Astrocyte (in vitro differentiated cells and primary cell): ENCODE data around the gene SPIRE1.

Experiments
- EZH2 ChIP-seq: IDR thresholded peaks from 2 replicates; pipeline ENCODE4 v1.6.1; 2012; ENCODE audit warnings: mild to moderate bottlenecking, low read length, inconsistent platforms; ENCODE audit not compliant: insufficient read depth
- TF ChIP-seq, protein P1 (sequence below): IDR thresholded peaks from 2 replicates; pipeline ENCODE4 v1.5.1; 2011; ENCODE audit warnings: low read depth, mild to moderate bottlenecking, inconsistent platforms, low read length, moderate library complexity; ENCODE audit not compliant: insufficient read depth

DNA sequence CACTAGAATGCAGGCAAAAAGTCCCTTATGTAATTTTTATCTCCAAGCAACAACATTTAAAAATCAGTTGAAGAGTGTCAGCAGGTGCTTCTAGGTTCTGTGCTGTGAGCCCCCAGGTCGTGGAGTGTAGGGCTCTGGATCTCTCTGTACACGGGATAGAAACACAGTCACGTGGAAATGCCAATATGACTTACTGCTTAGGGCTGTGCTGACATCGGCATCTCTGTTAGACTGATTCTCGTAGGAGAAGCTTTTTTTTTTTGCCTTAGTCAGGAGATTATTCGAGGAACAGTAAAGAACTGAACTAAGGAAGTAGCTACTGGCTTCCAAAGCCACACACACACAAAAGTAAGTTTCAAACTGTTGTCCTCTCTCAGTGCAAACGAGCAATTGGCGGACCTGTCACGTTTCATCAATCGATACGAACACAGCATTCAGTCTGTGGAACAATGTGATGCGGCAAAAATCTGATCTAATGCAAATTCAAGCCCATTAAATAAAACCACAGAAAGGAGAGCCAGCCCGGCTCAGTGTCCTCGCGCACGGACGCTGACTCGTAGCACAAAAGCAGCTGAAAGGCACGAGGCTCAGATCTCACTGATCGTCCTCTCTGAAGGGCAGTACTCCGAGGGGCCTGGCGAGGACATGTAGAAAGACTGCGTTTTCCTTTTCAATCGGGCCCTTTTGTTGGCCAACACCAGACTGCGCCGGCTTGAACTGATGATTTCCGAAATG lies 208.7 kb downstream of the SPIRE1 start:
- TF ChIP-seq, protein P1, sequence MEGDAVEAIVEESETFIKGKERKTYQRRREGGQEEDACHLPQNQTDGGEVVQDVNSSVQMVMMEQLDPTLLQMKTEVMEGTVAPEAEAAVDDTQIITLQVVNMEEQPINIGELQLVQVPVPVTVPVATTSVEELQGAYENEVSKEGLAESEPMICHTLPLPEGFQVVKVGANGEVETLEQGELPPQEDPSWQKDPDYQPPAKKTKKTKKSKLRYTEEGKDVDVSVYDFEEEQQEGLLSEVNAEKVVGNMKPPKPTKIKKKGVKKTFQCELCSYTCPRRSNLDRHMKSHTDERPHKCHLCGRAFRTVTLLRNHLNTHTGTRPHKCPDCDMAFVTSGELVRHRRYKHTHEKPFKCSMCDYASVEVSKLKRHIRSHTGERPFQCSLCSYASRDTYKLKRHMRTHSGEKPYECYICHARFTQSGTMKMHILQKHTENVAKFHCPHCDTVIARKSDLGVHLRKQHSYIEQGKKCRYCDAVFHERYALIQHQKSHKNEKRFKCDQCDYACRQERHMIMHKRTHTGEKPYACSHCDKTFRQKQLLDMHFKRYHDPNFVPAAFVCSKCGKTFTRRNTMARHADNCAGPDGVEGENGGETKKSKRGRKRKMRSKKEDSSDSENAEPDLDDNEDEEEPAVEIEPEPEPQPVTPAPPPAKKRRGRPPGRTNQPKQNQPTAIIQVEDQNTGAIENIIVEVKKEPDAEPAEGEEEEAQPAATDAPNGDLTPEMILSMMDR, result no peak
- no peak for TF ChIP-seq EZH2
